HTR-8/SVneo (cell line): ENCODE data around the gene EIF5.
"Not testable (repeated sequence)": the region's sequence is repeated elsewhere in the genome, so short reads cannot be mapped to it uniquely, and the experiment has no call there.

ENCODE experiments used
- DNase-seq: peaks from one replicate; pipeline ENCODE4 v3.0.0; 2011; ENCODE audit warnings: low spot score, mixed read lengths; ENCODE audit not compliant: insufficient read length
- FAIRE-seq: peaks from 2 replicates; lab custom pipeline; 2011; peaks lifted over from hg19 to GRCh38; lab: Jason Lieb, UNC

Gene EIF5

GRCh38 chr14:103332143-103332919, 1.7 kb upstream of the EIF5 start:
- DNase-seq (no peak), FAIRE-seq (no peak)

- FAIRE-seq (no peak), DNase-seq (peak; percentile 64)
Measured at GRCh38 chr14:103334644-103335622, 896 bp downstream of the EIF5 start.

GRCh38 chr14:103336191-103336590, 2.2 kb downstream of the EIF5 start:
- FAIRE-seq (no peak), DNase-seq (no peak)

DNA sequence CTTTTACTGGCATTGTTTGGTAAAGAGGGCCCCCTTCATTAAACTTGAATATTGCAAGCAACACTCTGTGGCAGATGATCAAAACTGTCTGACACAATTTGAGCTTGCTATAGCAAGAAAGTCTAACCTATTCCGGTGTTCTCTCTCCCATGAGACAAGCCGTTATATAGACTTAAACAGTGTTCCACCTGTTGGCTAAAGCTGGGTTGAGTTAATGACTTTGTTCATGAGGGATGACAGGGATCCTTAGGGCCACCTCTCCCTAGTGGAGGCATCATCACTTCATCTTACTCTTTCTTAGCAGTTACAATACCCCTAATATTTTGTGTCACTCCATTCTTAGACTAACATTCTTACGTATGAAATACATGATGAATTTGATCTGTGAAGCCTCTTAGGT, 3.8 kb downstream of the EIF5 start:
- DNase-seq: no peak
- no peak for FAIRE-seq

DNA sequence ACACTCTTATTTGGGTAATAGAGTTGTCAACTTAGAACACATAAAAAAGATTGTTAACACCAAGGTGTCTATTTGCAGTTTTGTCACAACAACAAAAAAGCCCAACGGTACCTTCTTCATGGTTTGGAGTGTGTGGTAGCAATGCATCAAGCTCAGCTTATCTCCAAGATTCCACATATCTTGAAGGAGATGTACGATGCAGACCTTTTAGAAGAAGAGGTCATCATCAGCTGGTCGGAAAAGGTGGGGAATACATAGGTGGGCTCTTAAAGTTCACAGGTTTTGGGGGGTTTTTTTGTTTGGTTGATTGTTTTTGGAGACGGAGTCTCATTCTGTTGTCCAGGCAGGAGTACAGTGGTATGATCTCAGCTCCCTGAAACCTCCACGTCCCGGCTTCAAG, 5.5 kb downstream of the EIF5 start:
- DNase-seq (no peak), FAIRE-seq (no peak)

DNA sequence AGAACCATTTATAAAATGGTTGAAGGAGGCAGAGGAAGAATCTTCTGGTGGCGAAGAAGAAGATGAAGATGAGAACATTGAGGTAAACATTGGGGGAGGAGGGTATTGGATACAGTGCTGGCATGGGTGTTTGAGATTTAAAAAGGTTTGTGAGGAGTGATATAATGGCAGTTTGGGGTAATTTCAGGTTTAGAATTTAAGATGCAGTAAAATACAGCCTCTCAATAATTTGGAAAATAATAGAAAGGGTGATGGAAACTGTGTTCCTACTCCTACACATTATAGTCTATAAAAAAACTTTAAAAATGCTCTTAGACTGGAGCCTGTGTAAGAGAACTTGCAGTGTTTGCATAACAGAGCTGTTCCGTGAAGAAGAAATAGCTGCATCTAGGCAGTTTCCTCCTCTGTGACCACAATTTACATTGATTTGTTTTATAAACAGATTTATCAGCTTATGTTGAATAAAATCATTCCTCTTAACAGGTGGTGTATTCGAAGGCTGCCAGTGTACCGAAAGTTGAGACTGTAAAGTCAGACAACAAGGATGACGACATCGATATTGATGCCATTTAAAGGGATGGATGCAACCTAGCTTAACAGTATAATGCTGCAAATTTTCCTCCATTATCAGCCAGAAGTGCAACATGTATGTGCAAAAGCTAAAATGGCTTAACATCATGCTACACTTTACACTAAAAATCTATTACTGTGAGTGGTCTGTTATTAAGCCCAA, 6.6 kb downstream of the EIF5 start:
- FAIRE-seq (no peak), DNase-seq (no peak)

- FAIRE-seq (no peak), DNase-seq (no peak)
Measured at GRCh38 chr14:103341250-103342129, 7.5 kb downstream of the EIF5 start.

DNA sequence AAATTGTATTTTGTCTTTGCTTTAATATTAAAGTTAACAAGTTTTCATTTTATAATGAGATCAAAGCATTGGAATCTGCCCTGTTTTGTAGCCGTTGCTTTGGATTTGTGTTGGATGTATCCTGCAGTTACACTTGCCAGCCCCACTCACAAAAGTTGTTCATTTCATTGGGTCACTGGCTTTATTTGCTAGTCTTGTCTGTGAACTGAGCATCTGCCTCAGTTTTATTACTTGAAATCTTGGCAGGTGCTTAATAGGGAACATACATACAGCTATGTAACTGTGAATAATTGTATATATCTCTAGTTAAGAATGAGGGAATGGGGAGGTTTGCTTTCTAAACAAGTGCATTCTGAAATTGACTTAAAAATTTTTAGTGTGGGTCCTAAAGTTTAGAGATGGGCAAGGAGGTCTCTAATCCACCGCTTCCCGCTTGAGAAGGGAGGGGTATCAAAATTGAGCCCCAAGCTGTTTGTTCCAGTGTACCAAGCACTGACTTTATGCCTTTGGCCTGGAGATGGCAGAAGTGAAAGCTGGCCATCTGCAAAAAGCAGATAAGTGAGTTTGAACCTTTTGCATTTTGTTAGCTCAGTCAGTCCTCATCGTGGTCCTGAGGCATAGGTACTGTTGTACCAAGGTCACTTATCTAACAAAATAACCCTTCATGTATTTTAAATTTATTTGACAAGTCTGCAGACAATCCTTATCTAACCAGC, 9.3 kb downstream of the EIF5 start:
- DNase-seq (no peak), FAIRE-seq (no peak)

GRCh38 chr14:103343905-103344797, 10.1 kb downstream of the EIF5 start:
- no peak for FAIRE-seq
- DNase-seq: no peak

DNA sequence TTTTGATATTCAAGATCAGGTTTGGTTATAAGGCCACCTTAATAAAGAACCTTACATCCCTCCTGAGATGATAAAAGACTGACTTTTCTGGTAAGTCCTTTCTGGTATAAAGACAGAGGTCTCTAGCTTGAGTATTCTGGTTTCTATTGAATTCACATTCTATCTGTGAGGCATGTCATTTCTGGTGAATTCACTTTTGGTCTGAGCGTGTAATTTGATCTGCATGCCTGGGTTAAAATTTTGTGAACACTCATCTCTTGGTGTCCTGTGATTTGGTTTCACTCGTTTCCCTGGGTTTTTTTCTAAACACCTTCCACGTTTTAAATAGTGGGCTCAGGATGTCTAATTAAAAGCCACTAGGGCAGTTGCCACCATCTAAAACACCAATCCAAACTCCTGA, 12.2 kb downstream of the EIF5 start:
- DNase-seq (no peak), FAIRE-seq (no peak)

GRCh38 chr14:103347091-103347815, 13.2 kb downstream of the EIF5 start:
- FAIRE-seq (no peak), DNase-seq (no peak)

GRCh38 chr14:103348154-103348553, 14.1 kb downstream of the EIF5 start:
- DNase-seq (no peak), FAIRE-seq (no peak)

DNA sequence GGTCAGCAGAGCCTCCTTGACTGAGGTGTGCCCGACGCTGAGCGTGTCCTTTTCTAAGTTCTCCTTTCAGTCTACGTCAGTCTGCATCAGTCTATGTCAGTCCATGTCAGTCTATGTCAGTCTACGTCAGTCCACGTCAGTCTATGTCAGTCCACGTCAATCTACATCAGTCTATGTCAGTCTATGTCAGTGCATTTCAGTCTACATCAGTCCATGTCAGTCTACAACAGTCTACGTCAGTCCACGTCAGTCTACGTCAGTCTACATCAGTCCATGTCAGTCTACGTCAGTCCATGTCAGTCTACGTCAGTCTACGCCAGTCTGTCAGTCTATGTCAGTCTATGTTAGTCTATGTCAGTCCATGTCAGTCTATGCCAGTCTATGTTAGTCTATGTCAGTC, 15.9 kb downstream of the EIF5 start:
- FAIRE-seq: peak; percentile 98
- DNase-seq: no peak

DNA sequence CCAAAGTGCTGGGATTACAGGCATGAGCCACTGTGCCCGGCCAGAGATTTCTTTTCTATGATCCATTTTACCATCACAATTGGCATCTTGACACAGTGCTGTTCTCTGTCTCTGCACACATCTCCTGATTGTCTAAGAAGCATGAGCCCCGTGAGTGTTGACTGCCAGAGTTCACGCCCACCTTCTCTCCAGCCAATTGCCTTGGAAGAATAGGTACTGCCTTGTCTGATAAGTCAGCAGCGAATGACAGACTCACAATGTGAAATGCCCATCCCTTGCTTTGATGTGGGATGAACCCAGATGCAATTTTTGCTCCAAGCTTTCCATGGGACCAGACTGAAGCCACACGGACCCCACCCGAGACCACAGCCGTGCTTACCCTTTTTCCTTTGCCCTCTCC, 19.3 kb downstream of the EIF5 start:
- DNase-seq (no peak), FAIRE-seq (no peak)

- FAIRE-seq: no peak
- DNase-seq: no peak
Measured at GRCh38 chr14:103354141-103354540, 20.1 kb downstream of the EIF5 start.

- DNase-seq (no peak), FAIRE-seq (no peak)
Measured at GRCh38 chr14:103356024-103356682, 22.1 kb downstream of the EIF5 start.

GRCh38 chr14:103357552-103357951, 23.5 kb downstream of the EIF5 start:
- FAIRE-seq: not testable (repeated sequence)

More at GRCh38 chr14:103357552-103357951, 23.5 kb downstream of the EIF5 start:
- not testable (repeated sequence) for DNase-seq
